ENCODE results near the gene PRAMEF20.
A peak's percentile ranks its signal among the peaks of the same experiment; 100 is the strongest.
"Not testable (repeated sequence)": the region's sequence is repeated elsewhere in the genome, so short reads cannot be mapped to it uniquely, and the experiment has no call there.

The PRAMEF20 gene

GRCh38 chr1:13410150-13410549 is at the start of gene PRAMEF20:
PRAMEF20 (plus strand) TSS chr1:13410450; CDS start chr1:13416355, 5,905 bp downstream.
- H3K4me2 ChIP-seq (ENCODE audit: low read length); H3F3A ChIP-seq (ENCODE audit: insufficient read depth, low read length); H3K27ac ChIP-seq (ENCODE audit: low read depth, low read length, poor library complexity, severe bottlenecking); H3K9me2 ChIP-seq (ENCODE audit: low read depth, low read length); H4K20me1 ChIP-seq (ENCODE audit: insufficient read depth, low read length); H3K9ac ChIP-seq (ENCODE audit: low read length); H3K4me1 ChIP-seq (ENCODE audit: insufficient read depth, low read length, severe bottlenecking); H2AFZ ChIP-seq (ENCODE audit: low read length); H3K27me3 ChIP-seq (ENCODE audit: insufficient read depth, low read length); H3K9me3 ChIP-seq (ENCODE audit: low read length); H3K79me2 ChIP-seq (ENCODE audit: insufficient read depth, low read length); H3K36me3 ChIP-seq (ENCODE audit: insufficient read depth, low read length); H3K4me3 ChIP-seq (ENCODE audit: low read depth, low read length, poor library complexity, severe bottlenecking): not testable (repeated sequence)

- not testable (repeated sequence) for H3K4me2 ChIP-seq (ENCODE audit: low read length); H3K27ac ChIP-seq (ENCODE audit: low read depth, low read length, poor library complexity, severe bottlenecking); H3K4me3 ChIP-seq (ENCODE audit: low read depth, low read length, poor library complexity, severe bottlenecking); H2AFZ ChIP-seq (ENCODE audit: low read length); H3K79me2 ChIP-seq (ENCODE audit: insufficient read depth, low read length); H3K4me1 ChIP-seq (ENCODE audit: insufficient read depth, low read length, severe bottlenecking); H3K9ac ChIP-seq (ENCODE audit: low read length); H3K9me3 ChIP-seq (ENCODE audit: low read length); H3K27me3 ChIP-seq (ENCODE audit: insufficient read depth, low read length); H4K20me1 ChIP-seq (ENCODE audit: insufficient read depth, low read length); H3K9me2 ChIP-seq (ENCODE audit: low read depth, low read length); H3F3A ChIP-seq (ENCODE audit: insufficient read depth, low read length); H3K36me3 ChIP-seq (ENCODE audit: insufficient read depth, low read length)
Measured at GRCh38 chr1:13362364-13362763, 47.9 kb upstream of the PRAMEF20 start.

GRCh38 chr1:13364928-13365327 is 45.3 kb upstream of the PRAMEF20 start:
- H3K36me3 ChIP-seq (ENCODE audit: insufficient read depth, low read length); H3K9ac ChIP-seq (ENCODE audit: low read length); H3K4me1 ChIP-seq (ENCODE audit: insufficient read depth, low read length, severe bottlenecking); H2AFZ ChIP-seq (ENCODE audit: low read length); H3K4me3 ChIP-seq (ENCODE audit: low read depth, low read length, poor library complexity, severe bottlenecking); H3K27ac ChIP-seq (ENCODE audit: low read depth, low read length, poor library complexity, severe bottlenecking); H3K79me2 ChIP-seq (ENCODE audit: insufficient read depth, low read length); H3F3A ChIP-seq (ENCODE audit: insufficient read depth, low read length); H3K4me2 ChIP-seq (ENCODE audit: low read length); H3K9me2 ChIP-seq (ENCODE audit: low read depth, low read length); H3K9me3 ChIP-seq (ENCODE audit: low read length); H4K20me1 ChIP-seq (ENCODE audit: insufficient read depth, low read length); H3K27me3 ChIP-seq (ENCODE audit: insufficient read depth, low read length): not testable (repeated sequence)

GRCh38 chr1:13366536-13366935 is 43.7 kb upstream of the PRAMEF20 start:
- not testable (repeated sequence) for H3K4me1 ChIP-seq (ENCODE audit: insufficient read depth, low read length, severe bottlenecking)

GRCh38 chr1:13368544-13368943 is 41.7 kb upstream of the PRAMEF20 start:
- not testable (repeated sequence) for H3K9me3 ChIP-seq (ENCODE audit: low read length); H3K9ac ChIP-seq (ENCODE audit: low read length); H3K4me2 ChIP-seq (ENCODE audit: low read length); H3K36me3 ChIP-seq (ENCODE audit: insufficient read depth, low read length); H3K4me3 ChIP-seq (ENCODE audit: low read depth, low read length, poor library complexity, severe bottlenecking); H2AFZ ChIP-seq (ENCODE audit: low read length); H3K27ac ChIP-seq (ENCODE audit: low read depth, low read length, poor library complexity, severe bottlenecking); H3F3A ChIP-seq (ENCODE audit: insufficient read depth, low read length); H3K27me3 ChIP-seq (ENCODE audit: insufficient read depth, low read length); H3K4me1 ChIP-seq (ENCODE audit: insufficient read depth, low read length, severe bottlenecking); H3K9me2 ChIP-seq (ENCODE audit: low read depth, low read length); H3K79me2 ChIP-seq (ENCODE audit: insufficient read depth, low read length); H4K20me1 ChIP-seq (ENCODE audit: insufficient read depth, low read length)
- peak; percentile 40 for TF ChIP-seq CTCF (IDR thresholded peaks at IDR 0.05; ENCODE audit: low read length)

More at GRCh38 chr1:13366536-13366935, 43.7 kb upstream of the PRAMEF20 start:
- not testable (repeated sequence) for H3K36me3 ChIP-seq (ENCODE audit: insufficient read depth, low read length); H3K4me3 ChIP-seq (ENCODE audit: low read depth, low read length, poor library complexity, severe bottlenecking); H3K4me2 ChIP-seq (ENCODE audit: low read length); H3K27ac ChIP-seq (ENCODE audit: low read depth, low read length, poor library complexity, severe bottlenecking); H4K20me1 ChIP-seq (ENCODE audit: insufficient read depth, low read length); H3F3A ChIP-seq (ENCODE audit: insufficient read depth, low read length); H3K9me3 ChIP-seq (ENCODE audit: low read length); H3K9me2 ChIP-seq (ENCODE audit: low read depth, low read length); H3K79me2 ChIP-seq (ENCODE audit: insufficient read depth, low read length); H2AFZ ChIP-seq (ENCODE audit: low read length); H3K27me3 ChIP-seq (ENCODE audit: insufficient read depth, low read length); H3K9ac ChIP-seq (ENCODE audit: low read length)

GRCh38 chr1:13378983-13379382 is 31.3 kb upstream of the PRAMEF20 start:
- not testable (repeated sequence) for H3F3A ChIP-seq (ENCODE audit: insufficient read depth, low read length); H3K79me2 ChIP-seq (ENCODE audit: insufficient read depth, low read length); H3K4me3 ChIP-seq (ENCODE audit: low read depth, low read length, poor library complexity, severe bottlenecking); H3K9me3 ChIP-seq (ENCODE audit: low read length); H3K27me3 ChIP-seq (ENCODE audit: insufficient read depth, low read length); H3K27ac ChIP-seq (ENCODE audit: low read depth, low read length, poor library complexity, severe bottlenecking); H3K4me2 ChIP-seq (ENCODE audit: low read length); H3K36me3 ChIP-seq (ENCODE audit: insufficient read depth, low read length); H2AFZ ChIP-seq (ENCODE audit: low read length); H3K4me1 ChIP-seq (ENCODE audit: insufficient read depth, low read length, severe bottlenecking); H3K9ac ChIP-seq (ENCODE audit: low read length); H3K9me2 ChIP-seq (ENCODE audit: low read depth, low read length); H4K20me1 ChIP-seq (ENCODE audit: insufficient read depth, low read length)

- not testable (repeated sequence) for H3K9me3 ChIP-seq (ENCODE audit: low read length); H3K27ac ChIP-seq (ENCODE audit: low read depth, low read length, poor library complexity, severe bottlenecking); H3K9me2 ChIP-seq (ENCODE audit: low read depth, low read length); H3K4me1 ChIP-seq (ENCODE audit: insufficient read depth, low read length, severe bottlenecking); H3K27me3 ChIP-seq (ENCODE audit: insufficient read depth, low read length); H3K4me3 ChIP-seq (ENCODE audit: low read depth, low read length, poor library complexity, severe bottlenecking); H3K36me3 ChIP-seq (ENCODE audit: insufficient read depth, low read length); H3F3A ChIP-seq (ENCODE audit: insufficient read depth, low read length); H2AFZ ChIP-seq (ENCODE audit: low read length); H3K4me2 ChIP-seq (ENCODE audit: low read length); H3K79me2 ChIP-seq (ENCODE audit: insufficient read depth, low read length); H3K9ac ChIP-seq (ENCODE audit: low read length); H4K20me1 ChIP-seq (ENCODE audit: insufficient read depth, low read length)
Measured at GRCh38 chr1:13380380-13380779, 29.9 kb upstream of the PRAMEF20 start.
